H9 (cell line): ENCODE results near the gene ELMOD3. TPM values are rescaled to one million over a fixed set of nuclear protein-coding genes. Genes with fewer than 3 reads are reported as not detected.

Source experiments
- DNase-seq: peaks from one replicate; pipeline ENCODE4 v3.0.0-alpha.2; 2017
- H2AFZ ChIP-seq: one replicate; pipeline ENCODE4 v1.6.1; 2013; ENCODE audit warnings: mild to moderate bottlenecking, low read length, control low read depth, moderate library complexity
- H2AK5ac ChIP-seq: 2 replicates; pipeline ENCODE4 v1.6.1; 2013; ENCODE audit warnings: low read length, control low read depth, mixed read lengths; ENCODE audit not compliant: insufficient read length
- H2BK120ac ChIP-seq: one replicate; pipeline ENCODE4 v1.6.1; 2013; ENCODE audit warnings: low read depth, mild to moderate bottlenecking, low read length, control low read depth, inconsistent platforms; ENCODE audit not compliant: poor library complexity, severe bottlenecking
- H2BK12ac ChIP-seq: 2 replicates; pipeline ENCODE4 v1.6.1; 2013; ENCODE audit warnings: low read length, control low read depth, mixed read lengths, low read depth; ENCODE audit not compliant: insufficient read length
- H2BK15ac ChIP-seq: 2 replicates; pipeline ENCODE4 v1.6.1; 2013; ENCODE audit warnings: low read depth, low read length, control low read depth
- H2BK20ac ChIP-seq: one replicate; pipeline ENCODE4 v1.6.1; 2013; ENCODE audit warnings: low read depth, mild to moderate bottlenecking, low read length, control low read depth, inconsistent platforms; ENCODE audit not compliant: poor library complexity, severe bottlenecking
- H2BK5ac ChIP-seq: 2 replicates; pipeline ENCODE4 v1.6.1; 2013; ENCODE audit warnings: low read length, control low read depth, mixed read lengths; ENCODE audit not compliant: insufficient read length
- H3K14ac ChIP-seq: 2 replicates; pipeline ENCODE4 v1.6.1; 2013; ENCODE audit warnings: low read length, control low read depth; ENCODE audit not compliant: insufficient read depth
- H3K18ac ChIP-seq: 2 replicates; pipeline ENCODE4 v1.6.1; 2013; ENCODE audit warnings: low read depth, mild to moderate bottlenecking, mixed read lengths, low read length, control low read depth; ENCODE audit not compliant: insufficient read length
- H3K23ac ChIP-seq: 2 replicates; pipeline ENCODE4 v1.6.1; 2013; ENCODE audit warnings: low read length, control low read depth, mixed read lengths, low read depth; ENCODE audit not compliant: insufficient read length
- H3K23me2 ChIP-seq: 2 replicates; pipeline ENCODE4 v1.6.1; 2013; ENCODE audit warnings: low read depth, mild to moderate bottlenecking, mixed read lengths, low read length, control low read depth; ENCODE audit not compliant: insufficient read length, poor library complexity, severe bottlenecking
- H3K27ac ChIP-seq: 2 replicates; pipeline ENCODE4 v1.5.1; 2013; ENCODE audit warnings: low read length, control low read depth, mixed read lengths, low read depth; ENCODE audit not compliant: insufficient read length
- H3K27me3 ChIP-seq: 2 replicates; pipeline ENCODE4 v1.6.1; 2013; ENCODE audit warnings: low read length, control low read depth, inconsistent platforms; ENCODE audit not compliant: insufficient read depth
- H3K4ac ChIP-seq: 2 replicates; pipeline ENCODE4 v1.6.1; 2013; ENCODE audit warnings: low read depth, mild to moderate bottlenecking, control low read depth, inconsistent platforms, low read length, moderate library complexity
- H3K4me1 ChIP-seq: 2 replicates; pipeline ENCODE4 v1.6.1; 2013; ENCODE audit warnings: low read length, control low read depth, inconsistent platforms; ENCODE audit not compliant: insufficient read depth
- H3K4me2 ChIP-seq: 2 replicates; pipeline ENCODE4 v1.6.1; 2013; ENCODE audit warnings: low read length, control low read depth, mixed read lengths; ENCODE audit not compliant: insufficient read length, insufficient read depth
- H3K56ac ChIP-seq: 2 replicates; pipeline ENCODE4 v1.6.1; 2013; ENCODE audit warnings: low read depth, mild to moderate bottlenecking, mixed read lengths, low read length, control low read depth; ENCODE audit not compliant: insufficient read length
- H3K79me1 ChIP-seq: 2 replicates; pipeline ENCODE4 v1.6.1; 2013; ENCODE audit warnings: low read depth, mild to moderate bottlenecking, moderate library complexity, low read length, control low read depth, inconsistent platforms; ENCODE audit not compliant: insufficient read depth, poor library complexity, severe bottlenecking
- H3K79me2 ChIP-seq: 2 replicates; pipeline ENCODE4 v1.6.1; 2013; ENCODE audit warnings: low read length, control low read depth, inconsistent platforms; ENCODE audit not compliant: insufficient read depth
- H3K9ac ChIP-seq: 2 replicates; pipeline ENCODE4 v1.6.1; 2013; ENCODE audit warnings: low read length, control low read depth, mixed read lengths; ENCODE audit not compliant: insufficient read length; ENCODE audit errors: extremely low read depth
- H3K9me3 ChIP-seq: one replicate; pipeline ENCODE4 v1.6.1; 2013; ENCODE audit warnings: low read depth, low read length, inconsistent platforms; ENCODE audit not compliant: control insufficient read depth
- H3T11ph ChIP-seq: one replicate; pipeline ENCODE4 v1.6.1; 2013; ENCODE audit warnings: mild to moderate bottlenecking, low read length, control low read depth, inconsistent platforms
- H4K20me1 ChIP-seq: one replicate; pipeline ENCODE4 v1.6.1; 2013; ENCODE audit not compliant: control insufficient read depth, insufficient read length, insufficient read depth
- H4K5ac ChIP-seq: 2 replicates; pipeline ENCODE4 v1.6.1; 2013; ENCODE audit warnings: low read depth, mild to moderate bottlenecking, mixed read lengths, low read length, control low read depth; ENCODE audit not compliant: insufficient read length
- H4K8ac ChIP-seq: replicated peaks from 2 replicates; pipeline ENCODE4 v1.6.1; 2013; ENCODE audit warnings: low read length, control low read depth, mixed read lengths, low read depth; ENCODE audit not compliant: insufficient read length
- H4K91ac ChIP-seq: 2 replicates; pipeline ENCODE4 v1.6.1; 2013; ENCODE audit warnings: low read depth, mild to moderate bottlenecking, moderate library complexity, mixed read lengths, low read length, control low read depth; ENCODE audit not compliant: insufficient read length
- H3K27ac Mint-ChIP-seq, 3 experiments: 2 replicates in 2 of 3; 3 replicates in 1 of 3; pipeline ENCODE4 v1.8.0; 2020 to 2021; ENCODE audit warnings: mixed read lengths in 3 of 3, mild to moderate bottlenecking in 1 of 3, moderate library complexity in 1 of 3
- H3K27me3 Mint-ChIP-seq: 2 replicates; pipeline ENCODE4 v1.8.0; 2021; ENCODE audit warnings: low read depth, mild to moderate bottlenecking, moderate library complexity, mixed read lengths
- H3K36me3 Mint-ChIP-seq, 3 experiments: 2 replicates in 2 of 3; 3 replicates in 1 of 3; pipeline ENCODE4 v1.8.0; 2020 to 2021; ENCODE audit warnings: low read depth in 3 of 3, mixed read lengths in 3 of 3; ENCODE audit not compliant: insufficient read depth in 1 of 3
- H3K4me1 Mint-ChIP-seq, 2 experiments: 2 replicates each; pipeline ENCODE4 v1.8.0; 2020; ENCODE audit warnings: mixed read lengths in 2 of 2
- H3K4me3 Mint-ChIP-seq, 2 experiments: 2 replicates in 1 of 2; 3 replicates in 1 of 2; pipeline ENCODE4 v1.8.0; 2020 to 2021; ENCODE audit warnings: mild to moderate bottlenecking in 2 of 2, mixed read lengths in 2 of 2, moderate library complexity in 1 of 2
- H3K9me3 Mint-ChIP-seq, 2 experiments: 2 replicates in 1 of 2; 3 replicates in 1 of 2; pipeline ENCODE4 v1.8.0; 2020; ENCODE audit warnings: mild to moderate bottlenecking in 2 of 2, mixed read lengths in 2 of 2, moderate library complexity in 1 of 2
- CTCF ChIP-seq: fragments of 200-600 bp; sonication (generic); conservative IDR thresholded peaks from 3 replicates; pipeline ENCODE4 v1.8.0; 2021; ENCODE audit warnings: antibody characterized with exemption, mild to moderate bottlenecking
- WGBS: extraction: QIAGEN DNeasy Blood & Tissue Kit; methylation state at CpG from one replicate; pipeline ENCODE4 v1.1.7; 2013; ENCODE audit warnings: missing lambda C conversion rate, low lambda C conversion rate, mixed read lengths; ENCODE audit not compliant: insufficient read length; ENCODE audit errors: extremely low coverage; 5-methylcytosine and 5-hydroxymethylcytosine counted together
- total RNA-seq: library from RNA; stranded (reverse); gene quantifications from 2 replicates; pipeline ENCODE4 v1.2.1, GENCODE V29; 2021

ELMOD3 gene
- total RNA-seq, 1 experiment from 2014 or later, result 7.6 TPM

- peak overlapping the region; percentile 89 for H3K4me2 ChIP-seq
- H3K23ac ChIP-seq, result no peak overlapping the region
- Mint-ChIP-seq H3K9me3 (no peaks in the 10 kb centered on the region), H3K36me3 (peaks cover 9 to 25% (median 10%) of the 10 kb centered on the region in 3 experiments; a peak in 6 of 7 replicates), H3K27me3 (no peaks in the 10 kb centered on the region), H3K4me3 (peak overlapping the region; percentile 91 to 99), H3K27ac (peak overlapping the region in 2 of 3 experiments; percentile 95; a peak in 6 of 7 replicates), H3K4me1 (peaks cover 5 to 12% of the 10 kb centered on the region in 2 experiments; a peak in 3 of 4 replicates)
- no peak overlapping the region for H3K18ac ChIP-seq
- no peak overlapping the region for H2BK5ac ChIP-seq
- no peak overlapping the region for H3K56ac ChIP-seq
- H2BK20ac ChIP-seq, result no peak overlapping the region
- H3T11ph ChIP-seq, result no peak overlapping the region
- H3K79me1 ChIP-seq, result no peaks in the 10 kb centered on the region
- no peak overlapping the region for H4K5ac ChIP-seq
- no peak overlapping the region for H2AK5ac ChIP-seq
- no peak overlapping the region for H3K4ac ChIP-seq
- no peak overlapping the region for H2BK12ac ChIP-seq
- H3K9ac ChIP-seq, result peak overlapping the region; percentile 71
- no peak overlapping the region for H4K8ac ChIP-seq
- TF ChIP-seq CTCF, result no peak
- no peak overlapping the region for H2BK15ac ChIP-seq
- no peak overlapping the region for H3K27ac ChIP-seq
- no peaks in the 10 kb centered on the region for H3K79me2 ChIP-seq
- H3K23me2 ChIP-seq, result peaks cover 12% of the 10 kb centered on the region
- no peak for DNase-seq
- H2BK120ac ChIP-seq, result no peak overlapping the region
- no peaks in the 10 kb centered on the region for H3K4me1 ChIP-seq
- no peaks in the 10 kb centered on the region for H3K27me3 ChIP-seq
- no peaks in the 10 kb centered on the region for H3K9me3 ChIP-seq
- WGBS, result no CpG with 5 or more reads among the region's 10 CpGs
- no peak overlapping the region for H4K91ac ChIP-seq
- no peak overlapping the region for H3K14ac ChIP-seq
- no peaks in the 10 kb centered on the region for H4K20me1 ChIP-seq
- H2AFZ ChIP-seq, result peak overlapping the region; percentile 56
Measured at GRCh38 chr2:85355073-85355410, 473 bp downstream of the ELMOD3 start.
